A549 (cell line): ENCODE results near the gene CHCHD6. TPM values are rescaled to one million over a fixed set of nuclear protein-coding genes. Genes with fewer than 3 reads are reported as not detected.

Experiments used
- ATAC-seq, 2 experiments: fragments of 200-7000 bp in 1 of 2; fragments of >200 bp in 1 of 2; cut with Nextera tagmentation in 1 of 2; cut with Tn5 transposase in 1 of 2; 3 replicates each; pipeline versions ENCODE4 v1.8.0 to v1.9.1; 2018 to 2020; ENCODE audit warnings: mild to moderate bottlenecking in 1 of 2, moderate library complexity in 1 of 2
- CTCF ChIA-PET: fragments of 300-600 bp; sonication (Branson Sonifier 250); formaldehyde crosslinking; extraction: SDS; loops from one replicate; lab custom pipeline; 2021; ENCODE audit warnings: antibody characterized with exemption, inconsistent platforms; lab: Yijun Ruan, JAX
- POLR2A ChIA-PET: fragments of 350-600 bp; formaldehyde crosslinking; extraction: SDS; loops from one replicate; lab custom pipeline; 2021; ENCODE audit warnings: antibody characterized with exemption, inconsistent platforms; lab: Yijun Ruan, JAX
- DNase-seq, 2 experiments: peaks; one replicate each; pipeline versions ENCODE4 v3.0.0 to v3.0.0-alpha.2; 2011 to 2016; ENCODE audit warnings: low read depth in 1 of 2, low spot score in 1 of 2
- FAIRE-seq: peaks from 2 replicates; lab custom pipeline; 2011; peaks lifted over from hg19 to GRCh38; lab: Jason Lieb, UNC
- H3K27ac ChIP-seq, 2 experiments: fragments of >200 bp; sonication (Bioruptor Twin); formaldehyde crosslinking; 3 replicates each; pipeline ENCODE4 v1.5.1; 2016 to 2017
- H3K4me1 ChIP-seq: fragments of >200 bp; sonication (Bioruptor Twin); formaldehyde crosslinking; 3 replicates; pipeline ENCODE4 v1.6.1; 2016
- H3K4me2 ChIP-seq: fragments of >200 bp; sonication (Bioruptor Twin); formaldehyde crosslinking; 3 replicates; pipeline ENCODE4 v1.6.1; 2016
- H3K4me3 ChIP-seq: fragments of >200 bp; sonication (Bioruptor Twin); formaldehyde crosslinking; 3 replicates; pipeline ENCODE4 v1.5.1; 2016
- H3K9me3 ChIP-seq: fragments of >200 bp; sonication (Bioruptor Twin); formaldehyde crosslinking; 3 replicates; pipeline ENCODE4 v1.6.1; 2016
- BHLHE40 ChIP-seq: IDR thresholded peaks from 2 replicates; pipeline ENCODE4 v1.6.1; 2012; ENCODE audit warnings: low read depth, low read length, inconsistent platforms
- CEBPB ChIP-seq, 2 experiments: fragments of >200 bp in 1 of 2; sonication (Bioruptor Twin) in 1 of 2; formaldehyde crosslinking in 1 of 2; IDR thresholded peaks; 2 replicates each; pipeline ENCODE4 v1.6.1; 2012 to 2016
- CHD4 ChIP-seq: fragments of 200-600 bp; sonication (generic); IDR thresholded peaks from 2 replicates; pipeline ENCODE4 v1.6.1; 2016; ENCODE audit warnings: antibody characterized with exemption, mild to moderate bottlenecking, borderline replicate concordance
- ESRRA ChIP-seq: fragments of 150-350 bp; IDR thresholded peaks from 2 replicates; pipeline ENCODE4 v1.6.1; 2014; ENCODE audit warnings: mild to moderate bottlenecking, low read length, borderline replicate concordance
- FOSB ChIP-seq: fragments of 250-450 bp; sonication (Bioruptor Pico); IDR thresholded peaks from 2 replicates; pipeline ENCODE4 v1.5.0; 2020; ENCODE audit warnings: mild to moderate bottlenecking, moderate library complexity
- GATA3 ChIP-seq: IDR thresholded peaks from 2 replicates; pipeline ENCODE4 v1.6.1; 2012; ENCODE audit warnings: borderline replicate concordance
- HDAC2 ChIP-seq: fragments of 200-600 bp; sonication (generic); IDR thresholded peaks from 2 replicates; pipeline ENCODE4 v1.6.1; 2016
- HOXA7 ChIP-seq: fragments of 250-450 bp; sonication (Bioruptor Pico); IDR thresholded peaks from 2 replicates; pipeline ENCODE4 v1.5.0; 2020; ENCODE audit warnings: mild to moderate bottlenecking, moderate library complexity
- HOXB5 ChIP-seq: fragments of 250-450 bp; sonication (Bioruptor Pico); IDR thresholded peaks from 2 replicates; pipeline ENCODE4 v1.5.0; 2020; ENCODE audit warnings: mild to moderate bottlenecking, moderate library complexity
- JUNB ChIP-seq: fragments of >200 bp; sonication (Bioruptor Twin); formaldehyde crosslinking; IDR thresholded peaks from 2 replicates; pipeline ENCODE4 v1.6.1; 2016
- MAZ ChIP-seq: fragments of 150-350 bp; IDR thresholded peaks from 2 replicates; pipeline ENCODE4 v1.6.1; 2014; ENCODE audit warnings: antibody characterized with exemption, low read depth, low read length, borderline replicate concordance
- NPAS2 ChIP-seq: fragments of 250-450 bp; sonication (Bioruptor Pico); IDR thresholded peaks from 2 replicates; pipeline ENCODE4 v1.8.0; 2022; ENCODE audit warnings: mild to moderate bottlenecking, moderate library complexity, borderline replicate concordance
- RAD21 ChIP-seq, 2 experiments: fragments of >200 bp in 1 of 2; sonication (Bioruptor Twin) in 1 of 2; formaldehyde crosslinking in 1 of 2; IDR thresholded peaks in 1 of 2; conservative IDR thresholded peaks in 1 of 2; 2 replicates in 1 of 2; 3 replicates in 1 of 2; pipeline ENCODE4 v1.6.1; 2012 to 2018; ENCODE audit warnings: inconsistent platforms in 1 of 2
- RFX5 ChIP-seq: fragments of 450-650 bp; IDR thresholded peaks from 2 replicates; pipeline ENCODE4 v1.7.1; 2014; ENCODE audit warnings: antibody characterized with exemption, mild to moderate bottlenecking, moderate library complexity
- SMC3 ChIP-seq: fragments of >200 bp; sonication (Bioruptor Twin); formaldehyde crosslinking; IDR thresholded peaks from 3 replicates; pipeline ENCODE4 v1.6.1; 2018; ENCODE audit warnings: inconsistent platforms
- TFCP2L1 ChIP-seq: fragments of 250-450 bp; sonication (Bioruptor Pico); IDR thresholded peaks from 2 replicates; pipeline ENCODE4 v1.5.0; 2021; ENCODE audit warnings: mild to moderate bottlenecking
- TP53 ChIP-seq: fragments of 250-450 bp; sonication (Bioruptor Pico); IDR thresholded peaks from 2 replicates; pipeline ENCODE4 v1.5.0; 2021; ENCODE audit warnings: mild to moderate bottlenecking, moderate library complexity
- ZC3H11A ChIP-seq: fragments of 450-650 bp; IDR thresholded peaks from 2 replicates; pipeline ENCODE4 v1.6.1; 2014; ENCODE audit warnings: antibody characterized with exemption, mild to moderate bottlenecking
- ZFP36 ChIP-seq: fragments of 450-650 bp; IDR thresholded peaks from 2 replicates; pipeline ENCODE4 v1.6.1; 2014; ENCODE audit warnings: borderline replicate concordance; ENCODE audit not compliant: partially characterized antibody
- WGBS: methylation state at CpG from one replicate; pipeline ENCODE4 v1.1.6; 2017; ENCODE audit errors: missing lambda C conversion rate; 5-methylcytosine and 5-hydroxymethylcytosine counted together
- polyA plus RNA-seq, 4 experiments: library from polyadenylated mRNA; depleted of rRNA in 3 of 4; stranded (reverse); fragments of >200 nt; fragmentation: RNase III in 1 of 4; extraction: RNeasy Plus Mini Kit Qiagen cat#74134 plus additional on column Dnase treatment in 1 of 4; gene quantifications; 2 replicates in 3 of 4; 3 replicates in 1 of 4; pipeline ENCODE4 v1.2.3, GENCODE V29; 2011 to 2017
- TF ChIP-seq, protein P1 (sequence below): IDR thresholded peaks from 2 replicates; pipeline ENCODE4 v1.6.1; 2012; ENCODE audit warnings: low read depth, borderline replicate concordance
- TF ChIP-seq, protein P2 (sequence below): fragments of >200 bp; sonication (Bioruptor Twin); formaldehyde crosslinking; IDR thresholded peaks from 3 replicates; pipeline ENCODE4 v1.6.1; 2016
- TF ChIP-seq, protein P3 (sequence below): fragments of 250-450 bp; sonication (Bioruptor Pico); IDR thresholded peaks from 2 replicates; pipeline ENCODE4 v1.5.0; 2021; ENCODE audit warnings: mild to moderate bottlenecking, moderate library complexity, borderline replicate concordance
- TF ChIP-seq, protein P4 (sequence below): fragments of 200-600 bp; sonication (generic); IDR thresholded peaks from 2 replicates; pipeline ENCODE4 v1.6.1; 2016; ENCODE audit warnings: antibody characterized with exemption, mild to moderate bottlenecking, moderate library complexity

The CHCHD6 gene
- polyA plus RNA-seq, 2 of the 4 experiments (the other 2 are of a cell fraction): 15.0 to 18.1 TPM

DNA sequence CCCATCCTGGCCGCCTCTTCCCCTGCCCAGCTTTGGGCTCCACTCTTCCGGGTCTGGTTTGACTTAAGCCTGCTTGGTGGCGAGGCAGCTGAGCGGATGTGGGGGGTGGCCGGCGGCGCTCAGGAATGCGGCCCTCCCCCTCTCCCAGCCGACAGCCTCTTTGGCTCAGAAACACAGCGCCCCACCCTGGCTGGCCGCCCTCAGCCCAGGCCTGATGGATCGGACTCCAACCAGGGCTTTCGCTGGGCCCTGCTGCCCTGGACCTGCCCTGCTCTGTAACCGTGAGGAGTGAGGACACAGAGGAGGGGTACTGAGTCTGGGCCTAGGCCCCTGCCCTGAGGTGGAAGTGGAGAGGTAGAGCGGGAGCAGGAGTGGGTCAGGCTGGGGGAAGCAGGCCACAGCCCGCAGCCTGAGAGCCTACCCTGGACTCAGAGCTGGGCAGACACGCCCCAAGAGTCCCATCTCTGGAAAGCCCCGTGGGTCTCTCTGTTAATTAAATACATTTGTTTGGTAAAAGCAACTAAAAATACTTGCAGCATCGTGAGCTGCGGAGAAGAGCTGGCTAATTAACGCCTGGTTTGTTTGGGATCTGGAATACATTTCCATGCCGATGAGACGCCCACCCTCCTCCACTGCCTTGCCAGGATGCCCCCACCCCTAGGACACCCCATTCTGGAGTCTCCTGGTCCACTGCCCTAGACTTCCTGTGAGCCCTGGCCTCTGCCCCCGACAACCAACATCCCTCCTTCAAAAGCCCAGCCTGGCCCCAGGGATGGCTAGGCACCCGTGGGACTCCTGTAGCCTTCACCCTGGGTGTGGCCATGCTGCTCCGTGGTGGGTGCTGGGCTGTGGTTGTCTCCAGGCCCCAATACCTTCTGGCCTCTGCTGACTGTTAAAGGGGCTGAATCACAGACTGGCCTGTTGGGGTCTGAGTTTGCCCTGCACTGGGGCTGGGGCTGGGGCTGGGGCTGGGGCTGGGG lies 298.4 kb downstream of the CHCHD6 start:
- WGBS: 82% methylated on average over 8 of the region's 26 CpGs
- Histone ChIP-seq H3K4me2 (no peak overlapping the region), H3K4me3 (no peak overlapping the region), H3K27ac (no peak overlapping the region), H3K4me1 (no peaks in the 10 kb centered on the region; the same call in 1 of the 3 replicates), H3K9me3 (no peaks in the 10 kb centered on the region)
- POLR2A ChIA-PET: no interaction called here
- DNase-seq (no peak), ATAC-seq (peak in 1 of 2 experiments; percentile 40; a peak in 2 of 6 replicates), FAIRE-seq (no peak)
- CTCF ChIA-PET: no interaction called here
- TF ChIP-seq, protein P1, sequence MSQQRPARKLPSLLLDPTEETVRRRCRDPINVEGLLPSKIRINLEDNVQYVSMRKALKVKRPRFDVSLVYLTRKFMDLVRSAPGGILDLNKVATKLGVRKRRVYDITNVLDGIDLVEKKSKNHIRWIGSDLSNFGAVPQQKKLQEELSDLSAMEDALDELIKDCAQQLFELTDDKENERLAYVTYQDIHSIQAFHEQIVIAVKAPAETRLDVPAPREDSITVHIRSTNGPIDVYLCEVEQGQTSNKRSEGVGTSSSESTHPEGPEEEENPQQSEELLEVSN: no peak
- TF ChIP-seq RAD21 (conservative IDR thresholded peaks at IDR 0.05 in 1 of 2, IDR thresholded peaks at IDR 0.05 in 1 of 2): no peak
- TF ChIP-seq BHLHE40: no peak
- TF ChIP-seq HDAC2: no peak
- TF ChIP-seq HOXB5 (CRISPR knock-in tag): no peak
- no peak for TF ChIP-seq HOXA7
- TF ChIP-seq CEBPB (IDR thresholded peaks at IDR 0.05): no peak
- TF ChIP-seq, protein P2, sequence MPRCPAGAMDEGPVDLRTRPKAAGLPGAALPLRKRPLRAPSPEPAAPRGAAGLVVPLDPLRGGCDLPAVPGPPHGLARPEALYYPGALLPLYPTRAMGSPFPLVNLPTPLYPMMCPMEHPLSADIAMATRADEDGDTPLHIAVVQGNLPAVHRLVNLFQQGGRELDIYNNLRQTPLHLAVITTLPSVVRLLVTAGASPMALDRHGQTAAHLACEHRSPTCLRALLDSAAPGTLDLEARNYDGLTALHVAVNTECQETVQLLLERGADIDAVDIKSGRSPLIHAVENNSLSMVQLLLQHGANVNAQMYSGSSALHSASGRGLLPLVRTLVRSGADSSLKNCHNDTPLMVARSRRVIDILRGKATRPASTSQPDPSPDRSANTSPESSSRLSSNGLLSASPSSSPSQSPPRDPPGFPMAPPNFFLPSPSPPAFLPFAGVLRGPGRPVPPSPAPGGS: no peak
- no peak for TF ChIP-seq TFCP2L1 (CRISPR knock-in tag)

DNA sequence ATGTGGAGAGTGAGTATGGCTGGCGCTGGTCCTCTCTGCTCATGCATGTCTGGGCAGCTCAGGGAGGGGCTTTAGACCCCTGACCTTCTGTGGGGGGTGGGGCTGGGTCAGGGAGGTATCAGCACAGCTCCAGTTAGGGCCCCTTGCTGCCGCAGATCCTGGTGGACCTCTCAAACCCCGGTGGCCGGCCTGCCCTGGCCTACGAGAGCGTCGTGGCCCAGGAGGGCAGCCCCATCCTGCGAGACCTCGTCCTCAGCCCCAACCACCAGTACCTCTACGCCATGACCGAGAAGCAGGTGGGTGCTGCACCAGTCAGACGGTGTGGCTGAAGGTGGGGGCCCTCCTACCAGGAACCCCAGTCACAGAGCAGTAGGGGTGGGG lies 299.1 kb downstream of the CHCHD6 start:
- FAIRE-seq: no peak
- H3K27ac ChIP-seq: no peak overlapping the region
- TF ChIP-seq ZC3H11A (no peak), NPAS2 (CRISPR knock-in tag) (no peak), ESRRA (no peak), ZFP36 (no peak)
- TF ChIP-seq, protein P1: no peak
- TF ChIP-seq, protein P3, sequence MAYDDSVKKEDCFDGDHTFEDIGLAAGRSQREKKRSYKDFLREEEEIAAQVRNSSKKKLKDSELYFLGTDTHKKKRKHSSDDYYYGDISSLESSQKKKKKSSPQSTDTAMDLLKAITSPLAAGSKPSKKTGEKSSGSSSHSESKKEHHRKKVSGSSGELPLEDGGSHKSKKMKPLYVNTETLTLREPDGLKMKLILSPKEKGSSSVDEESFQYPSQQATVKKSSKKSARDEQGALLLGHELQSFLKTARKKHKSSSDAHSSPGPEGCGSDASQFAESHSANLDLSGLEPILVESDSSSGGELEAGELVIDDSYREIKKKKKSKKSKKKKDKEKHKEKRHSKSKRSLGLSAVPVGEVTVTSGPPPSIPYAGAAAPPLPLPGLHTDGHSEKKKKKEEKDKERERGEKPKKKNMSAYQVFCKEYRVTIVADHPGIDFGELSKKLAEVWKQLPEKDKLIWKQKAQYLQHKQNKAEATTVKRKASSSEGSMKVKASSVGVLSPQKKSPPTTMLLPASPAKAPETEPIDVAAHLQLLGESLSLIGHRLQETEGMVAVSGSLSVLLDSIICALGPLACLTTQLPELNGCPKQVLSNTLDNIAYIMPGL (CRISPR knock-in tag): no peak
- no peak overlapping the region for H3K4me3 ChIP-seq
- H3K4me2 ChIP-seq: no peak overlapping the region
- no peaks in the 10 kb centered on the region for H3K9me3 ChIP-seq
- ChIA-PET POLR2A (no interaction called here), CTCF (no interaction called here)
- 93% methylated on average over 6 of the region's 12 CpGs for WGBS
- no peak for ATAC-seq
- DNase-seq: no peak
- no peaks in the 10 kb centered on the region; the same call in 1 of the 3 replicates for H3K4me1 ChIP-seq

DNA sequence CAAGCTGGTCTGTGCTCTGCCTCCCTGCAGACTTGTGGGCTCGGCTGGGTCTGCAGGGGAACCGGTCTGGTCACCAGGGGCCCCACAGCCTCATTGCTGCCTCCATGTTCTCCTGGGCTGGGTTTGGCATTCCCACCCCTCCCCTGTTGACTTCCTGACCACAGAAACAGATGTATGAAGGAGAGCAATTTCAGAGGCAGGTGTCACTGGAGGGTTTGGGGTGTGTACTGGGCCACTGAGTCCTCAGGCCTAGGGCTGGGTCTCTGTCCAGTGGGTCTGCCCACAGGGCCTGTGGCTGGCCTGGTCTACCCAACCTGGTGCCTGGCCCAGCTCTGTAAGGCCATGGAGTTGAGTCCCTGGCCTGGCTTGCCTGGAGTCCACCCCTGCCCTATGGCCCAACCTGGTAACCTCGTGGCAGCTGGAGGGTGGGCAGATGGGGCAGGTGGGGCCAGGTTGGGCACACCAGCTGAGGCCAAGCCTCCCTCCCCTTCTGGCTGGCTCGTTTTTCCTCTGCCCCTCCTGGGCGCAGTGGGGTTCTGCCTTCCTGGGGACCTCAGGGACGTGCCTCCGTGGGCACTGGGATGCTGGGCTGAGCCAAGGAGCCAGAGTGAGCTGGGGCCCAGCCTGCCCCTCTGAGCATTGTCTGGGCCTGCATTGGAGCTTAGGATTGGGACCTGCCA lies 299.7 kb downstream of the CHCHD6 start:
- no peaks in the 10 kb centered on the region for H3K9me3 ChIP-seq
- ATAC-seq: no peak
- DNase-seq: no peak
- no peak overlapping the region for H3K4me2 ChIP-seq
- ChIA-PET POLR2A (no interaction called here), CTCF (interaction anchor here (0.5 kb wide), 2 partner anchors 251 to 1565 kb away, joined by 3 to 4 read pairs; no protein-coding TSS in a partner anchor)
- H3K4me3 ChIP-seq: no peak overlapping the region
- FAIRE-seq: no peak
- H3K27ac ChIP-seq: no peak overlapping the region
- no peaks in the 10 kb centered on the region; the same call in 1 of the 3 replicates for H3K4me1 ChIP-seq
- 100% methylated on average over 2 of the region's 7 CpGs for WGBS
- no peak for TF ChIP-seq RFX5
- TF ChIP-seq TP53: no peak
- TF ChIP-seq, protein P4, sequence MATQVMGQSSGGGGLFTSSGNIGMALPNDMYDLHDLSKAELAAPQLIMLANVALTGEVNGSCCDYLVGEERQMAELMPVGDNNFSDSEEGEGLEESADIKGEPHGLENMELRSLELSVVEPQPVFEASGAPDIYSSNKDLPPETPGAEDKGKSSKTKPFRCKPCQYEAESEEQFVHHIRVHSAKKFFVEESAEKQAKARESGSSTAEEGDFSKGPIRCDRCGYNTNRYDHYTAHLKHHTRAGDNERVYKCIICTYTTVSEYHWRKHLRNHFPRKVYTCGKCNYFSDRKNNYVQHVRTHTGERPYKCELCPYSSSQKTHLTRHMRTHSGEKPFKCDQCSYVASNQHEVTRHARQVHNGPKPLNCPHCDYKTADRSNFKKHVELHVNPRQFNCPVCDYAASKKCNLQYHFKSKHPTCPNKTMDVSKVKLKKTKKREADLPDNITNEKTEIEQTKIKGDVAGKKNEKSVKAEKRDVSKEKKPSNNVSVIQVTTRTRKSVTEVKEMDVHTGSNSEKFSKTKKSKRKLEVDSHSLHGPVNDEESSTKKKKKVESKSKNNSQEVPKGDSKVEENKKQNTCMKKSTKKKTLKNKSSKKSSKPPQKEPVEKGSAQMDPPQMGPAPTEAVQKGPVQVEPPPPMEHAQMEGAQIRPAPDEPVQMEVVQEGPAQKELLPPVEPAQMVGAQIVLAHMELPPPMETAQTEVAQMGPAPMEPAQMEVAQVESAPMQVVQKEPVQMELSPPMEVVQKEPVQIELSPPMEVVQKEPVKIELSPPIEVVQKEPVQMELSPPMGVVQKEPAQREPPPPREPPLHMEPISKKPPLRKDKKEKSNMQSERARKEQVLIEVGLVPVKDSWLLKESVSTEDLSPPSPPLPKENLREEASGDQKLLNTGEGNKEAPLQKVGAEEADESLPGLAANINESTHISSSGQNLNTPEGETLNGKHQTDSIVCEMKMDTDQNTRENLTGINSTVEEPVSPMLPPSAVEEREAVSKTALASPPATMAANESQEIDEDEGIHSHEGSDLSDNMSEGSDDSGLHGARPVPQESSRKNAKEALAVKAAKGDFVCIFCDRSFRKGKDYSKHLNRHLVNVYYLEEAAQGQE: no peak
- TF ChIP-seq JUNB: no peak
- no peak for TF ChIP-seq MAZ
- TF ChIP-seq SMC3: no peak
- no peak for TF ChIP-seq FOSB
- no peak for TF ChIP-seq GATA3
- no peak for TF ChIP-seq CHD4
